Keratinocyte (primary cell): ENCODE measurements around the gene PLXNB1. TPM values are rescaled to one million over a fixed set of nuclear protein-coding genes. Genes with fewer than 3 reads are reported as not detected.

Experiments
- DNase-seq: peaks from one replicate; pipeline ENCODE4 v3.0.0-alpha.2; 2011; ENCODE audit warnings: low read depth, missing footprints, low spot score
- FAIRE-seq: peaks from 2 replicates; lab custom pipeline; 2011; peaks lifted over from hg19 to GRCh38; lab: Jason Lieb, UNC
- H2AFZ ChIP-seq: 2 replicates; pipeline ENCODE4 v1.6.0; 2012; ENCODE audit warnings: low read length, control low read depth, inconsistent platforms; ENCODE audit not compliant: control insufficient read depth
- H3K27ac ChIP-seq: 2 replicates; pipeline ENCODE4 v1.5.1; 2011; ENCODE audit warnings: low read length; ENCODE audit not compliant: control insufficient read depth, insufficient read depth
- H3K27me3 ChIP-seq: 3 replicates; pipeline ENCODE4 v1.6.0; 2011; ENCODE audit warnings: low read length; ENCODE audit not compliant: control insufficient read depth, insufficient read depth; ENCODE audit errors: extremely low read depth
- H3K36me3 ChIP-seq, 2 experiments: 2 replicates in 1 of 2; 3 replicates in 1 of 2; pipeline ENCODE4 v1.5.1; 2011; ENCODE audit warnings: low read length in 2 of 2, mild to moderate bottlenecking in 1 of 2; ENCODE audit not compliant: control insufficient read depth in 2 of 2, insufficient read depth in 2 of 2; ENCODE audit errors: extremely low read depth in 1 of 2
- H3K4me1 ChIP-seq: 3 replicates; pipeline ENCODE4 v1.5.1; 2011; ENCODE audit warnings: low read length; ENCODE audit not compliant: control insufficient read depth, insufficient read depth; ENCODE audit errors: extremely low read depth
- H3K4me2 ChIP-seq: 3 replicates; pipeline ENCODE4 v1.6.0; 2011; ENCODE audit warnings: low read depth, low read length; ENCODE audit not compliant: control insufficient read depth, insufficient read depth; ENCODE audit errors: extremely low read depth
- H3K4me3 ChIP-seq, 3 experiments: fragments of 200-600 bp in 1 of 3; sonication (generic) in 1 of 3; 2 replicates in 2 of 3; 3 replicates in 1 of 3; pipeline ENCODE4 v1.5.1; 2011 to 2016; ENCODE audit warnings: low read length in 3 of 3, mild to moderate bottlenecking in 3 of 3, control low read depth in 2 of 3, inconsistent platforms in 1 of 3, low read depth in 1 of 3, mixed read lengths in 1 of 3, mixed run types in 1 of 3, moderate library complexity in 1 of 3; ENCODE audit not compliant: control insufficient read depth in 2 of 3, insufficient read depth in 2 of 3; ENCODE audit errors: extremely low read depth in 1 of 3
- H3K79me2 ChIP-seq: 2 replicates; pipeline ENCODE4 v1.6.0; 2012; ENCODE audit warnings: low read length; ENCODE audit not compliant: control insufficient read depth, insufficient read depth
- H3K9ac ChIP-seq: 3 replicates; pipeline ENCODE4 v1.6.0; 2011; ENCODE audit warnings: low read length; ENCODE audit not compliant: control insufficient read depth, insufficient read depth; ENCODE audit errors: extremely low read depth
- H3K9me1 ChIP-seq: 3 replicates; pipeline ENCODE4 v1.6.0; 2011; ENCODE audit warnings: low read length; ENCODE audit not compliant: control insufficient read depth, insufficient read depth; ENCODE audit errors: extremely low read depth
- H3K9me3 ChIP-seq: 2 replicates; pipeline ENCODE4 v1.5.1; 2012; ENCODE audit warnings: low read depth, low read length; ENCODE audit not compliant: control insufficient read depth
- H4K20me1 ChIP-seq: 3 replicates; pipeline ENCODE4 v1.6.0; 2011; ENCODE audit warnings: low read length; ENCODE audit not compliant: control insufficient read depth, insufficient read depth; ENCODE audit errors: extremely low read depth
- EZH2 ChIP-seq: IDR thresholded peaks from one replicate; pipeline ENCODE4 v1.6.1; 2012; ENCODE audit warnings: inconsistent platforms, mild to moderate bottlenecking, low read length, moderate library complexity
- dilution Hi-C: fragments of 300-500 bp; cut with MboI; formaldehyde crosslinking; loops from one replicate; pipeline ENCODE4 v1.7.0; 2020; ENCODE audit warnings: low sequenced_read_pairs; ENCODE audit not compliant: extremely low pct_ligation_motif_present
- polyA plus RNA-seq, 5 experiments: library from polyadenylated mRNA; depleted of rRNA in 3 of 5; stranded (reverse) in 3 of 5; stranded (forward) in 1 of 5; unstranded in 1 of 5; fragments of >200 nt; gene quantifications; 1 replicate in 1 of 5; 2 replicates in 3 of 5; 3 replicates in 1 of 5; pipeline versions ENCODE4 v1.2.1 to v1.2.3, GENCODE V29; 2011 to 2012; ENCODE audit warnings: missing spikeins in 2 of 5, low read depth in 1 of 5, low replicate concordance in 1 of 5
- TF ChIP-seq, protein P1 (sequence below), 3 experiments: IDR thresholded peaks in 1 of 3; conservative IDR thresholded peaks in 1 of 3; optimal IDR thresholded peaks in 1 of 3; 2 replicates in 2 of 3; 3 replicates in 1 of 3; pipeline versions ENCODE3 to v1.5.1; 2011; ENCODE audit warnings: low read length in 3 of 3, mild to moderate bottlenecking in 3 of 3, moderate library complexity in 2 of 3, control low read depth in 1 of 3, inconsistent platforms in 1 of 3; ENCODE audit not compliant: insufficient read depth in 2 of 3; ENCODE audit errors: extremely low read depth in 1 of 3

The PLXNB1 gene
- polyA plus RNA-seq, 1 donor (not counting 4 experiments of a cell fraction or from before 2014, with no cell fraction given): 83.0 TPM

DNA sequence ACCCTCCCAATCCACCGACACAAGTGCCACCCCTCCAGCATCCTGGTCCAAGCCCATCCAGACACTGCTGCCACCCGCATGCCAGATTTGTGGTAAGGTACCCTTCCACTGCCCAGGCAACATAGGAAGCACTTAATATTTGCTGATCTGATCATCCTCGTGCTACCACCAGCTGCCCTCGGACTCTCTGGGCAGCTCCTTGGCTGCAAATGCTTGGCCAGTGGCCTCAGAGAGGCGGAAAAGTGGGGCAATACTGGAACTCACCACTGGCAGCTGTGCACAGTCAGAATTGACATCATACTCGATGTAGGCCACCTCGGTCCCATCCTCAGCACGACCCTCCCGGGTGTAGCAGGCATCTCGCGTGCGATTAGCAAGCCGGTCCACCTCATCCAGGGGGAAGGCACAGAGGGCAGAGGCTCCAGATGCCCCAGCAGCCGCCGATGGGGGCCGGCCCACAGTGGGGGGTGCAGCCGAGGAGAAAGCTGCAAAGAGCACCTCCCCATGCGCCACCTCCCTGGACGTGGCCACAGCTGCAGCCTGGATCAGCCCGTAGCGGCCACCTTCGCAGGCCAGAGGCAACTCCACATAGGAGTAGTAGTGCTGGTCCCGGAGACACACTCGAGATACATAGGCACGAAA is 6.5 kb downstream of the PLXNB1 start:
- Histone ChIP-seq H2AFZ (no peak overlapping the region), H3K9me1 (no peaks in the 10 kb centered on the region), H4K20me1 (peaks cover 24% of the 10 kb centered on the region), H3K4me3 (no peak overlapping the region), H3K9ac (no peak overlapping the region), H3K4me1 (peaks cover 44% of the 10 kb centered on the region), H3K36me3 (peaks cover 36 to 45% of the 10 kb centered on the region in 2 experiments), H3K9me3 (no peaks in the 10 kb centered on the region), H3K27me3 (no peaks in the 10 kb centered on the region), H3K4me2 (no peak overlapping the region), H3K27ac (no peak overlapping the region), H3K79me2 (peaks cover 80% of the 10 kb centered on the region)
- no peak for DNase-seq
- TF ChIP-seq, protein P1, sequence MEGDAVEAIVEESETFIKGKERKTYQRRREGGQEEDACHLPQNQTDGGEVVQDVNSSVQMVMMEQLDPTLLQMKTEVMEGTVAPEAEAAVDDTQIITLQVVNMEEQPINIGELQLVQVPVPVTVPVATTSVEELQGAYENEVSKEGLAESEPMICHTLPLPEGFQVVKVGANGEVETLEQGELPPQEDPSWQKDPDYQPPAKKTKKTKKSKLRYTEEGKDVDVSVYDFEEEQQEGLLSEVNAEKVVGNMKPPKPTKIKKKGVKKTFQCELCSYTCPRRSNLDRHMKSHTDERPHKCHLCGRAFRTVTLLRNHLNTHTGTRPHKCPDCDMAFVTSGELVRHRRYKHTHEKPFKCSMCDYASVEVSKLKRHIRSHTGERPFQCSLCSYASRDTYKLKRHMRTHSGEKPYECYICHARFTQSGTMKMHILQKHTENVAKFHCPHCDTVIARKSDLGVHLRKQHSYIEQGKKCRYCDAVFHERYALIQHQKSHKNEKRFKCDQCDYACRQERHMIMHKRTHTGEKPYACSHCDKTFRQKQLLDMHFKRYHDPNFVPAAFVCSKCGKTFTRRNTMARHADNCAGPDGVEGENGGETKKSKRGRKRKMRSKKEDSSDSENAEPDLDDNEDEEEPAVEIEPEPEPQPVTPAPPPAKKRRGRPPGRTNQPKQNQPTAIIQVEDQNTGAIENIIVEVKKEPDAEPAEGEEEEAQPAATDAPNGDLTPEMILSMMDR (optimal IDR thresholded peaks at IDR 0.05 in 1 of 3, IDR thresholded peaks at IDR 0.05 in 1 of 3, conservative IDR thresholded peaks at IDR 0.05 in 1 of 3; ENCODE audit: extremely low read depth in 1 of 3, insufficient read depth in 2 of 3, low read length in 3 of 3): no peak
- TF ChIP-seq EZH2: no peak
- no peak for FAIRE-seq
- dilution Hi-C loops: no loop called here

DNA sequence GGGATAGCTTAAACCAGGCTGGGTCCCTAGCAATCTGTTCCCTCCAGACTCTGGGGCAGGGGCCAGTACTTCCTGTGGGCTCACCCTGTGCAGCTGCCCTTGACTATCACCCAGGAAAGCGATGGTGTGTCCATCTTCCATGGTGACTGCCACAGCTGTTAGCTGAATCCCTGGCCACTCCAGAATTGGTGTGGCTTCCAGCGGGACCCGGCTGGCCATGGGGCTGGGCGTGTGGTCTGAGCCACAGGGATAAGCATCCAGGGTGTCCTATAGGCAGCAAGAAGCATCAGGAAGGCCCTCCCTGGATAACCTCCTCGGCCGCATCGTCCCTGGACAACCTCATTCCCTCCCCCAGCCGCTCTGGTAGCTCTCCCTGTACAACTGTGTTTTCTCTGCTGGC is 7.2 kb downstream of the PLXNB1 start:
- H2AFZ ChIP-seq: no peak overlapping the region
- H3K9ac ChIP-seq: no peak overlapping the region
- H3K27ac ChIP-seq: no peak overlapping the region
- H3K9me3 ChIP-seq: no peaks in the 10 kb centered on the region
- no peak for FAIRE-seq
- H3K4me2 ChIP-seq: no peak overlapping the region
- H4K20me1 ChIP-seq: peaks cover 24% of the 10 kb centered on the region
- H3K4me3 ChIP-seq: no peak overlapping the region
- H3K79me2 ChIP-seq: peaks cover 73% of the 10 kb centered on the region
- peaks cover 37 to 47% of the 10 kb centered on the region in 2 experiments for H3K36me3 ChIP-seq
- peaks cover 37% of the 10 kb centered on the region for H3K4me1 ChIP-seq
- TF ChIP-seq, protein P1 (optimal IDR thresholded peaks at IDR 0.05 in 1 of 3, IDR thresholded peaks at IDR 0.05 in 1 of 3, conservative IDR thresholded peaks at IDR 0.05 in 1 of 3; ENCODE audit: extremely low read depth in 1 of 3, insufficient read depth in 2 of 3, low read length in 3 of 3): no peak
- TF ChIP-seq EZH2: no peak
- dilution Hi-C loops: no loop called here
- H3K9me1 ChIP-seq: no peaks in the 10 kb centered on the region
- DNase-seq: no peak
- no peaks in the 10 kb centered on the region for H3K27me3 ChIP-seq
